ENCODE results near the gene CPLX4.
A peak's percentile ranks its signal among the peaks of the same experiment; 100 is the strongest.

The CPLX4 gene

DNA sequence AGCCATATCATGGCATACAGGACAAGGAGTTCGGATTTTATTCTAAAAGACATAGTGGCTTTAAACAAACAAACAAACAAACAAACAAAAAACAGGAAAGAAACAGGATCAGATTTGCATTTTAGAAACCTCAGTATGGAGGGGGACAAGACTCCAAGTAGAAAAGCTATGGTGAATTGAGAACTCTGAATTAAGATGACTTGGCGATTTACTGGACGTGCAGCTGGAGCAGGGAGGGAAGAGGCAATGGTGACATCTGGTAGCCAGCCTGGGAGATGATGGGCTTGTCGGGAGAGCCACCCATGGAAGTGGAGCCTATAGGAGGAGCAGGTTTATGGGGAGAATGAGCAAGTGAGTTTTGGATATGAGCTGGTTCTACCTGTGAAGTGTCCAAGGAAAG, 13.2 kb downstream of the CPLX4 start:
- DNase-seq, result no peak

DNA sequence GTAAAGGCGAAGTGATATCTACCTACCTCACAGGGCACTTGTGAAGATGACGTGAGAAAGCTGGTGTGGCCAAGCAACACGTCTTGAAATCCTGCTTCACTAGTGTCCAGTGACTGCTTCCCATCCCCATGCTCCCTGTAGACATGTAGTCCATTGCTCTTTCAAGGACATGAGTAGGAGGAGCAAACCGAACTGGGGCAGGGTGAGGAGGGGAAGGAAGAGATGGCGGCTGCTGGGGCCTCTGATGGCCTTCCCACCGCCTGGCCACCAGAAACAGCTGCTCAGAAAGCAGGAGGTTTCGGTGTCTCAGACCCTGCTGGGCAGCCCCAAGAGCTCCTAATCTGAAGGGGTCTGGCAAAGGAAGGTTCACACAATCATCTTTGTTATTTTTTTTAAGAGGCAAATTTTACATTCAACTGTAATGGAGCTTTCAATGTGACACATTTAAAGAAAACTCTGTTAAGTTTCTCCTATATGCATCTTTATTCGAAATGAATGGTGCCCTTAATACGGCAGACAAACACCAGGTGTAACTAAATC, 14.7 kb downstream of the CPLX4 start:
- DNase-seq, result no peak

DNA sequence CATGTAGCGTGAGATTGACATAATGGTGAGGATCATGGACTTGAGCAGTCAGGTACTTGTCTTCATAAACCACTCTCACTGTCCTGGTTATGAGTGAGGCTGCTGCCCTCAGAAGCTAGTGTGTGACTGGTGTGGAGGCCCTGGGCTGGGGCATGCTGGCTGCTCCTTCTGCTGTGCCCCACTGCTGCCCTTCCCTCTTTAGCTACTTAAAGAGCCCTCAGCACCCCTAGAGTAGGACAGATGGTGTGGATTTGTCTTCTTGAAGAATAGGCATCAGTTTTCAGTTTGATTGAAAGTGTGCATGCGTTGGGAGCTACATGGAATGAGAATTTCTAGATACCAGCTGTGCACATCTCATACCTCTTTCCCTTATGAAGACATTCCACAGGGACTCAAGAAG, 15.4 kb downstream of the CPLX4 start:
- no peak for DNase-seq

DNA sequence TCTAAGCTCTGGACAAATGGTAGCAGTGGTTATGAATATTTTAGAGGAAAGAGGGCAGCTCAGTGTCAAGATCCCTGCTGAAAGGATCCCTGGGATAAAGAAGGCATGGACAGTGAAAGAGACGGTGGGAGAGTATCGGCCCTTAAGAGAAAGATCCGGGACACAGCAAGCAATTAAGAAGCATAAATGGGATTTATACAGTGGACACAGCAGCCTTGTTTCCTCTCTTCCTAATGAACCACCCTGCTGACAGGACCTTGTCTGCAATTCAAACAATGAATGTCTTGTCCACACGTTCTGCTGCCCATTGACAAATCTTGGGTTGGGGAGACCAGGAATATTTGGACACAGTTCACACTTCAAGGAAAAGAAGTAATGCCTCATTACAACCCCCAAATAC, 16.5 kb downstream of the CPLX4 start:
- DNase-seq, result no peak

DNA sequence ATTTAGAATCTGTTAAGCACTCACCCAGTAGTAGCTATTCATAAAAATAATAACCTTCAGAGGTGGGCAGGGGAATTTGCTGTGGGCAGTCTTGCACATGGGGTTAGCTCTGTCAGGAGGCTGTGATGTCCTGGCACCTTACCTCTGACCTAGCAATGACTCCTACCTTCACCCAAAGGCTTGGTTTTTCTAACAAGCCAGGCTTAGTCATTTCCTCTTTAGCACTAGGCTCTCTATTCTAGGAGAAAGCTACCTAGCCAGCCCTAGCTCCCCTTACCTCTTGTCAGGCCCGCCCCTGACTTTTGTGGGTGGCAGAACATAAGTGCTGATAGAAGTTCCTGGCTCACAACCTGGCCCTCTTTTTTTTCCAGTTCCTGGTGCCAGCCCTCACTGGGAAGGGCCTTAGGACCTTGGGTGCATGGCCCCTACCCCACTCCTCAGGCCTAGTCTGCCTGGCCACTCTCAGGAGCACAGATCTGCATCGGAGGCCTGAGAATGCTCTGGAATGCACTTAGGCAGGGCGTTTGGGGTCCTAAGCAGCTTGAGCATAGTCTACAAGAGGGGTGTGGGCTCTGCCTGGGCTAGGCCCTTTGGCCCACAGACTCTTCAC, 17.7 kb downstream of the CPLX4 start:
- DNase-seq, result no peak

DNA sequence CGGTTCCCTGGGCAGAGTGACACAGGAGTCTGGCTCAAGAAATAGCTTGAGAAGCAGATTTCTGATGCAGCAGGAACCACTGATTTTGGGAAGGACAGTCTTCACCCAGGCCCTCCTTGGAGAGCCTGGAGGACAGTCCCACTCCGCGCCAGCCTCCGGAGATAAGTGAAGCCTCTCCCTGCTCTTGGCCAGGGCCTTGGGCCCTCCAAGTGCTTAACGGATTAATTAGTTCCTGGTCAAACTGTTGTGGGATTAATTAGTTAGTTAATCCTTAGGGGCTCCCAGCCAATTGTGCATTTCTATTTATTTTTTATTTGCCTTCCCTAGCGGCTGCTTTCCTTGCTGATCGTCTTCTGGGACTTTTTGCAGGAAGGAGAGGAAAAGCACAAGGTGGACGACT, 19.6 kb downstream of the CPLX4 start:
- no peak for DNase-seq

DNA sequence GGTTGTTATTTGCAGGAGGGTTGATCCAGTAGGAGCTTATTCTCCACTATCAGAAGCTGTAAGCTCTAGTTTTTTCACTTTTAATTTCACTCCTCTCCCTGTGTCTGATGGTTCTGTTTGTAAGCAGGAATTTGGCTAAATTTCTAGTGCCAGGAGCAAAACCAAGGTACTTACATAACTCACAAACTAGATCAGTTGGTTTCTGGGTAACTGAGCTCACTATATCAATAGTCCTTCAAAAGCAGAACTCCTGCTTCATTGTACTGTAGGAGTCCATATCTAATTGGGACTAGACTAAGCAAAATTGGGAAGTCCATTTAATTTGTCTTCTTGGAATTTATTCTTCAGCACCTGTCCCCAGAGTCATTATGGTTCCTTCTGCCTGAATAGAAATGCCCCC, 25.1 kb downstream of the CPLX4 start:
- DNase-seq, result no peak

DNA sequence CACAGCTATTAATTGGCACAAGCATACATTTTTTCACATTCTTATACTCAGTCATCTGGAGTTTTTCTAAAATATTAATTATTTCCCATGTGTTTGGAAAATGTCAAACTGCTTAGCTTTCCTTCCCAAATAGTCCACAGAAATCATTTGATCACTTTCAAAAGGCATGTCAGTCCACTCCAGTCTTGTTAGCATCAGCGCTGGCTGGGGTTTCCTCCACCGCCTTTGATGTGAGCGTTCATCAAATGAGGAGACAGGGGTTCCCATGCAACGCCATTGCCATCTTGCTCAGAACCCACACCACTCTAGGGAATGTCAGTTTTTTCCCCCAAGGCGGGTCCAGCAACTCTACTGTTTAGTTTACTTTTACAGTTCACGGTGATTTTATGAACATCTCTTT, 32.1 kb downstream of the CPLX4 start:
- no peak for DNase-seq

DNA sequence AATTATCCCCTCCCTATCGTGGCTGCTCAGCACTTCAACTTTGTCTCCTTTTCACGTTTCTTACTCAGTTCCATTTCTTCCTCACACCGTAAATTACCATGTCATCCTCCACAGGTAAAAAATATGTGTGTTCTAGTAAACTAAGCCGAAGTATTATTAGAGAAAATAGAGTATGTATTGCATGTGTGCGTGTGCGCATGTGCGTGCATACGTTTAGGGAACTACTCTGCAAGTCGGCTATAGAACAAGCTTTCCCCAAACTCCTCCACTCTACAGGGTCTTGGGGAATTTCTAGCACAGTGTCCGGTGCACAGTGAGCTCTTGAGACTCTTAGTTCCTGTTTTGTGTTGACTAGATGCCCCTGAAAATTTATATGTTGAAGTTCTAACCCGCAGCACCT, 36.1 kb downstream of the CPLX4 start:
- DNase-seq, result no peak

DNA sequence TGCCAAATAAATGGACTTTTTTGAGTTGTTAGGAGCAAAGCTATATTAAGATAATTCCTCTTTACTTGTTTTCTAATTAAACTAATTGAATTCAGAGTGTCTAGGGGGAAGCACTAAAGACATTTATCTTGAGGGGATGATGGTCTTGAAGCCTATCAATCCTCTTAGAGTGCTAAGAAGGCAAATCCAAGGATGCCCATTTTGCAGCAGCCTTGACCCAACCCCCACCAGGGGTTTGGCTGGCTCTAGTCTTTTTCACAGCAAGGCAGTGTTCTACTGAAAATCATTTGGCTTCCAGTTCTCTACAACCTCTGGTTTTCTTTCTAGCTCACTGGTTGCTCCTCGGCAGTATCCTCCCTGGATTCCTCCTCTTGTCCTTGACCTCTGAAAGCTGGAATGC, 38.7 kb downstream of the CPLX4 start:
- DNase-seq, result no peak

DNA sequence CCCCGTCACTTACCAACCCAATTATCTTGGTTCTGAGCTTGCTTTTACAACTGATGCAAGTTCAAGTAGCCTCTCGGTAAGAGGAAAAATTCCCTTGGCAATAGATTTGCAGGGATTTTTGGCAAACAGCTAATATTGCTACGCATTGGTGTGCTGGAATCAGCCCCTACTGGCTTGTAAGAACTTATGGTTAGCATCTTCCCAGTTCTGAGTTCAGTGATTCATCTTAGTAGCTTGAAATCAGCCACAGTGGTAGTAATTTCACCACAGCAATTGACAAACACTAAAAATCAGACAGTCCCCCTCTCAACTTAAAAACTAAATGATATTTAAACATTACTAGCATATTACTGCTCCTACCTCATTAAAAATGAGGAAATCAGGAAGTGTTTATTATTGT, 39.3 kb downstream of the CPLX4 start:
- DNase-seq, result no peak

DNA sequence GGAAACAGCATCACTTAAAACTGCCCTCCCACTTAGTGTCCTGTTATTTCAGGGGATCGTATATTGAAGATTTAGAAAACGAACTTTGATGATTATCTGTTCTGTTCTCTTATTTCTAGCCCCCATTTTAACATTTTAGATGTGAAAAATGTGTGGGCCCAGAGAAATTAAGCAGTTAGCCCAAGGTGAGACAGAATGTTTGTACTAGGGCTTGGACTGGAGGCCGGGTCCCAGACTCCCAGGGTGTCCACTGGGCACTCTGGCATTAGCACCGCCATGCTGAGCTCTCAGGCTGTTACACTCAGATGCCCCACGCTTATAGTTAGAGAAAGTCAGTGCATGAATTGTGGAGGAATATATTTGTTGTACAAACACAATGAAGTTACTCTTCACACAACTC, 39.7 kb downstream of the CPLX4 start:
- DNase-seq, result no peak

DNA sequence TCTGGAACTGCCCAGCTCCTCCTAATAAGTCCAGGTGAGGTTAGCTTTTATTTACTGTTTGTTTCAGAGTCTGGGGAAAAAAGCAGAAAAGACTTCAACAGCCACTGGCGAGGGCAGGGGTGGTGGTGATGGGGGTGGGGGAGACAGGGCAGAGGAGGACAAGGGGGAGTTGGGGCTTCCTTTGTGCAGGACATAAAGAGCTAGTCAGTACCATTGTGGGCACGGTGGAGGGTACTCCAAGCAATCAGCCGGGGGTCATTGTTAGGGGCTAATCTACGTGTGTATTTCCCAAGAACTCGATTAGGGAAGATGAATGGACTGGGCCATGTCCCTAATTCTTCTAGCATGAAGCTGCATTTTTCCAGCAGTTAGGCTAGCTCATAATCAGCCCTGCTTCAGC, 42.4 kb downstream of the CPLX4 start:
- no peak for DNase-seq

DNA sequence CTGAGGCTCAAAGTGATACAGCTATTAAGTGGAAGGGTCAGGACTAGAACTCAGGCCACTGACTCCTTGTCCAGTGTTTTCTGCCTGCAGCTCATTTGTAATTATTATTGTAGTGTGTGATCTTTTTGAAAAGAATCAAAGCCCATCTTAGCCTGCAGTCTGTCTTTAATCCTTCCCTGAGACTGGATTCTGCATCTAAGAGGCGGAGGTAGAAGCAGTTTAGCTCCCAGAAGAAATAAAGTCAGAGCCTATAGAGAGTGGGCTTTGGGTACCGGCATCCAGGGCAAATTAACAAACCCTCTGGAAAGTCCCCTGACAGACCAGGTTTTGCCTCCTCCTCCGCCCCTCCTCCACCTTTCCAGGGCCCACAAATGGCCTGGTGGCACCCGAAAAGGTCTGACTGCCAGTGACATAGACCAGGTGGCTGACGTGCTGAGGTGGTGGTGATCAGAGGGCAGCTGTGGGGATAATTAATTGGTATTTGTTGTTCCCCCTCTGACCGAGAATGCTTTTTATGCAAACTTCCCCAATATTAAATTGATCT, 43.0 kb downstream of the CPLX4 start:
- DNase-seq, result no peak

DNA sequence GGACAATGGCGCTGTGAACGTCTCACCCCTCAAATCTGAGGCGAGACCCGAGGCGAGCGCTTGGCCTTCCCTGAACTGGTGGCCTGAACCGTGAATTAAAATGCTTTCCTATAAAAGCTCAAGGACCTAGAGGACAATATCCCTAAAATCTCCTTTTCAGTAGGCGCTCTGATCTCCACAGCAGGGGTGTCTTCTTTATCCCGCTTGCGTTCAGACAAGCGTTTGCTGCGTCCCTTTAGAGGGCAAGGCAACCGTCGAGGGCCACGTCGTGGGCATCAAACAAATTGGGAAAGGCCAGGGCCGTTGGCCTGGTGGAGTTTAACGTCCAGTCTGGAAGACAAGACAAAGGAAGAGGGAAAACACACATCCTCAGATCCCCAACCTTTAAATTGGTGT, 43.9 kb downstream of the CPLX4 start:
- no peak for DNase-seq

DNA sequence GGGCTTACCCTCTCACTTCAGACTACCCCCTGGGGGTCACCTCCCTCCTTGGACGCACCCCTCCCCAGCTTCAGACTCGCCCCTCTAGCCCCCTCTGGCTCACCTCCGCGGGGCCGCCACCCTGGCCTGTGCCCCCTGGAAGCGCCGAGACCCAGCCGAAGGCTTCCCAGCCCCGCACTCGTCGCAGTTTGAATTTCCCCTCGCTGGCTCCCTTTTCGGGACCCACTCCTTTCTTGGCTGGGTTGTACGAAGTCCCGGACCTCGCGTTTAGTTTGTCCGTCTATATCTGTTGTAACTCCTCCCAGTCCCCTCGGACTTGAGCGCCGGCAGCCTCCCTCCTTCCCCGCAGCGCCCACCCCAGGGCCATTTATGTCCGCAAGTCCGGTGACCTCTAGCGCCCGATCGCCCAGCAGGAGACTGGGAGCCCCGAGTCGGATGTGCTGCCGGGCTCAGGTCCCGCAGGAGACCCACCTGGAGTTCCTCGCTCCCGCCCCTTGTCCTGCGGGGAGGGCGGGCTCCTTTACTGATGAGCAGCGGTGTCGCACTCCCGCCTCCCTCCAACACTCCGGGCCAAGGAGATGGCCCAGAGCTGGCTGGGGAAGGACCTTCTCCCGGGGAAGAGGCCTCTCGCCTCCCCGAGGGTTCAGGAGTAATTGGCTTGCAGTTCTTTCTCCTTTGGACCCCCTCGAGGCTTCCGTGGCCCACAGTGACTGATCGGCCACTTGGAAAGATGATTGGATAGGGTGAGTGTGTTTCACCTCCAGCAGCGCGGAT, 44.5 kb downstream of the CPLX4 start:
- no peak for DNase-seq

DNA sequence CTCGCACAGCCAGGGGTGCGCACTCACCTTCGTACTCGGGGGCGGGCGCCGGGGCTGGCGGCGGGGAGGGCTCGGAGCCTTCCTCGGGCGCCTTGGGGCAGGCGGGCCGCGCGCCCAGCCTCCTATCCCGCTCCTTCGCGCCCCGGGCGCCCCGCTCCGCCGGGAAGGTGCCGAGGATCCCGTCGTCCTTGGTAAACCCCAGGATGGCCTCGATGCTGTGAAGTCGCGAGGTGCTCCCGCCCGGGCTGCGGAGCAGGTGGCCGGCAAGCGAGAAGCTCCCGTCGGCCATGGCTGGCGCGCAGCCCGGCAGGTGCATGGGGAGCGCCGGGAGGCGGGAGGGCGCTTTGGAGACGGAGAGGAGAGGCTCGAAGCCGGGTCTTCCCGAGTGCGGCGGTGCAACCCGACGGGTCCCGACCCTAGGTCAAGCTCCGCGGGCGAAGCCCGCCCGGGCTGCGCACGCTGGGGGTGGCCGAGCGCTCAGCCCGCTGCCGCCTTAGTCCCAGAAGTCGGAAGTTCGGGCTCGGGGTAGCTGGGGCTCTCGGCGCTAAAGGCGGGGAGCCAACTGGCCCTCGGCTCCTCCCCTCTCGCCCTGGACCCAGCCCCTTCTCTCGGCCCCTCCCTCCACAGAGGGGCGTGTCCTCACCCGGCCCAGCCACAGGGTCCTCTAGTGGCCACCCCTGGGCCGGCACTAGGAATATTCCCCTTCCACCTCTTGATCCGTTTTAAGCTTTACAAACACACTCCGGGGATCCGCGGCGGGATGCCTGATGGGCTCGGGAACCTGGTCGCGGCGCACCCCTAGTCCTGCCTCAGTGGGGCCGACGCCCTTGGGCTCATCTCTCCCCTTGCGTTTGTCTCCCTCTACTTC, 45.3 kb downstream of the CPLX4 start, which contains the start of gene RAX:
RAX (minus strand) TSS at position 564 of the 868 bp plus-strand sequence; CDS start at position 316, 248 bp downstream.
- peak; percentile 73 for DNase-seq

DNA sequence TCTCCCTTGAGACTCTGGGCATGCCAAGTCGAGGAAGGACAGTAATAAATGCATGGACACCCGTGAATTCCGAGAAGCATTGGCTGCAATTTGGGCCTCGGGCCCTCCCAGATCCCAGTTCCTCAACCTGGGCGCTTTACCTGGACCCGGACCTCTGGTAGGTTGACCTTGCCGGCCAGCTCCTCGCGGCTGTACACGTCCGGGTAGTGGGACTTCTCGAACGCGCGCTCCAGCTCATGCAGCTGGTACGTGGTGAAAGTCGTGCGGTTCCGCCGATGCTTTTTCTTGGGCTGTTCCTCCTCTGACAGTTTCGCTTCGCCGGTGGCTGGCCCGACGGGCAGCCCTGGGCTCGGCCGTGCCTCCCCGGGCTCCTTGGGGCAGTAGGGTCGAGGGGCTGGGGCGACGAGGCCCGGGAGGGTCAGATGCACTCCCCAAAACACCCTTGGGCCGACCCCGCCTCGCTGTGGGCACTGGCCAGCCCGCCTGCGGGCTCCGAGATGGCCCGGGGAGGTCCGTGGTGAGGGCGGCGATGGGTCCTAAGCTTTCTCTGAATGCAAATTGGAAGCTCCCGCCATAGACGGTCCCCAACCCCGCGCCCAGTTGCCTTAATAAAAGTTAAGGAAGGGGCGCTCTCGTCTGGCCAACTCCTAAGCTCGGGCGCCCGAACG, 46.1 kb downstream of the CPLX4 start:
- DNase-seq, result no peak

DNA sequence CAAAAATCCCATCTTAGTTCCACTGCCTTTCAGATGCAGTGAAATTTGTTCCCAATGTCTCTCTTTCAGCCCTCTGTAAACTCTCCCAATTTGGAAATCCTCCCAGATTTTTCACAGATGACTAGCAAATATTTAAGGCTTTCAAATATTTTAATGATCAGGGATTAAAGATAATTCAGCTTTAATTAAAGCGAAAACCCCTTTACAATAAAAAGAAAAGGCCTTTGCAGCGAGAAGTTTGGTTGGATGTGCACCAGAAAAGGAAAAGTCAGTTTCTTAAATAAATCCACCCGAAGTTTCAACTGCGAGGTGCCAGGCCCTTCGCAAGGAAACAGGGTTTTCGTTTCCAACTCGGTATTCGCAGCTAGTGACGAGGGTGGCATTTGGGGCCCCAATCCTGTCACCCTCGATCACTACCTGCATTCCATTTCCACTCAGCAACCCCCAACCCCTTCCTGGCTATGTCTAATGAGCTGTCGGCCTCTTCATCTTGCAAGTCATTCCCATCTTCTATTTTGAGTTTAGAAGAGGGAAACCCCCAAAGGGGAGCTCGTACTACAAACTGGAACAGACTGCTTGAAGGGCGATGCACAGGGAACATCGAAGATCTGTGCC, 46.7 kb downstream of the CPLX4 start:
- no peak for DNase-seq

DNA sequence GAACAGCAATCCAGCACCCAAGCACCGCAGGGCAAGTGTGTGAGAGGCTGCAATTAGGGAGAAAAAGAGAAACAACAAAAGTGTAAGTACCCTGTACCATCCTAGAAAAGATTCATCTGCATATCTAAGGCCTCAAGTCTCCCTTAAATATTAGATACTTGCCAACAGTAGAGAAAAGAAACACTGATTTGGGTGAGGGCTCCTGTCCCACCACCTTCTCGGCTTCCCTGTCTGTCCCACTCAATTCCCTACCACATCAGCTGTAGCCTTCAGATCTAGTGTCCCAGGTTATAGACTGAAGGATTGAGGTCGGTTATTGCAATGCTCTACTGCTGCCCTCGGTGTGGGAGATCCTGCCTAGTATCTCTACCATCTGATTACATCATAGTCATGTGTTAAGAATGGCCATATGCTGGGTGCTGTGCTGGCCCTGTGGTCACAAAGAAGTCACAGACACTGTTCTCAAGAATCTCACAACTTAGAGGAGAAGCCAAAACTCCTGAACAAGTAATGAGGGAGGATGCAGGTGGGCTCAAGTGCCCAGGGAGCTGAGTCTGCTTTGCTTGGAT, 47.7 kb downstream of the CPLX4 start:
- DNase-seq, result peak; percentile 38

DNA sequence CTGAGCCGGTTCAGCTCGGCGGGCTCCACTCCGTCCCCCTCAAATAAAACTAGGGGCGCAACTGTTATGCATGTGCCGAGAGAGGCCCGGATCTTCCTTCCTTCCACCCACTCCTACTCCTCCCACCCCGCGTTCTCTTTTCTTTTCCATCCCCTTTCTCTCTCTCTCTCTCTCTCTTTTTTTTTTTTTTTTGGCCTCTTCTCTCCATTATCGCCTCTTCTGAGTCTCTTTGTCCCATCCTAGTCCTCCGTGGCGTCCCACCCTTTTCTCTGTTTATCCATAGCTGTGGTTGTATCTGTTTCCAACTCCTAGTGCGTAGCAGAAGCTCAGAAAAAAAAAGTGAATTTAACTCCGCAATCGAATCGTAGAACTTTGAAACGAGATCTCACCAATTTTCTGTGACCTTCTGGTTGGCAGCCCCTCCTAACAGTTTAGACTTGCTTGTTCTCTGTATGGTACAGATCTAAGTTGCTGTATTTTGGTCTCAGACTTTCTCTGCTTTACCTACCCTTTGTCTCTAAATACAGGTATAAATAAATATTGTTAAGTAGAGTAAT, 48.8 kb downstream of the CPLX4 start:
- DNase-seq, result no peak
